ENCODE measurements around the gene PDIA2.
"Not testable (repeated sequence)": the region's sequence is repeated elsewhere in the genome, so short reads cannot be mapped to it uniquely, and the experiment has no call there.

The PDIA2 gene

DNA sequence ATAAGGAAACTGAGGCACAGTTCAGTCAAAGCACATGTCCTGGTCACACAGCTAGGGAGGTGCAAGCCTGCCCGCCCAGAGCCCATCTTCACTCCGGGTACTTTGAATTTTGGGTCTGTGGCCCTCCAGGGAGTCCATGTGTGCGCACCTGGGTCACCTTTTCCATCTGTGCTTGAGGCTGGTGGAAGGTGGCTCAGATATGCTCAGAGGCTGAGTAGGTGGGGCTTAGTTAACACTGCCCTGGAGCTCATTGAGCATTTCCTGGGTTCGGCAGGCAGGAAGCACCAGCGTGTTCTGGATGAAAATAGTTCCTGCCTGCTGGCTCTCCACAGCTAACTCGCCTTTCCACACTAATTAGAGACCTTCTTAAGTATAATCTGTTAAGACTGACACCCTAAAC lies 29.1 kb upstream of the PDIA2 start:
- no peak overlapping the region for H3K27ac ChIP-seq (replicated peaks)
- TF ChIP-seq, protein P1, sequence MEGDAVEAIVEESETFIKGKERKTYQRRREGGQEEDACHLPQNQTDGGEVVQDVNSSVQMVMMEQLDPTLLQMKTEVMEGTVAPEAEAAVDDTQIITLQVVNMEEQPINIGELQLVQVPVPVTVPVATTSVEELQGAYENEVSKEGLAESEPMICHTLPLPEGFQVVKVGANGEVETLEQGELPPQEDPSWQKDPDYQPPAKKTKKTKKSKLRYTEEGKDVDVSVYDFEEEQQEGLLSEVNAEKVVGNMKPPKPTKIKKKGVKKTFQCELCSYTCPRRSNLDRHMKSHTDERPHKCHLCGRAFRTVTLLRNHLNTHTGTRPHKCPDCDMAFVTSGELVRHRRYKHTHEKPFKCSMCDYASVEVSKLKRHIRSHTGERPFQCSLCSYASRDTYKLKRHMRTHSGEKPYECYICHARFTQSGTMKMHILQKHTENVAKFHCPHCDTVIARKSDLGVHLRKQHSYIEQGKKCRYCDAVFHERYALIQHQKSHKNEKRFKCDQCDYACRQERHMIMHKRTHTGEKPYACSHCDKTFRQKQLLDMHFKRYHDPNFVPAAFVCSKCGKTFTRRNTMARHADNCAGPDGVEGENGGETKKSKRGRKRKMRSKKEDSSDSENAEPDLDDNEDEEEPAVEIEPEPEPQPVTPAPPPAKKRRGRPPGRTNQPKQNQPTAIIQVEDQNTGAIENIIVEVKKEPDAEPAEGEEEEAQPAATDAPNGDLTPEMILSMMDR (IDR thresholded peaks at IDR 0.05; ENCODE audit: insufficient read depth, low read length): no peak
- TF ChIP-seq GABPA (IDR thresholded peaks at IDR 0.05; ENCODE audit: low read depth) (no peak), POLR2AphosphoS5 (IDR thresholded peaks at IDR 0.05; ENCODE audit: low read depth) (no peak), SPI1 (IDR thresholded peaks at IDR 0.05; ENCODE audit: borderline replicate concordance, low read depth) (no peak)
- TF ChIP-seq, protein P2, sequence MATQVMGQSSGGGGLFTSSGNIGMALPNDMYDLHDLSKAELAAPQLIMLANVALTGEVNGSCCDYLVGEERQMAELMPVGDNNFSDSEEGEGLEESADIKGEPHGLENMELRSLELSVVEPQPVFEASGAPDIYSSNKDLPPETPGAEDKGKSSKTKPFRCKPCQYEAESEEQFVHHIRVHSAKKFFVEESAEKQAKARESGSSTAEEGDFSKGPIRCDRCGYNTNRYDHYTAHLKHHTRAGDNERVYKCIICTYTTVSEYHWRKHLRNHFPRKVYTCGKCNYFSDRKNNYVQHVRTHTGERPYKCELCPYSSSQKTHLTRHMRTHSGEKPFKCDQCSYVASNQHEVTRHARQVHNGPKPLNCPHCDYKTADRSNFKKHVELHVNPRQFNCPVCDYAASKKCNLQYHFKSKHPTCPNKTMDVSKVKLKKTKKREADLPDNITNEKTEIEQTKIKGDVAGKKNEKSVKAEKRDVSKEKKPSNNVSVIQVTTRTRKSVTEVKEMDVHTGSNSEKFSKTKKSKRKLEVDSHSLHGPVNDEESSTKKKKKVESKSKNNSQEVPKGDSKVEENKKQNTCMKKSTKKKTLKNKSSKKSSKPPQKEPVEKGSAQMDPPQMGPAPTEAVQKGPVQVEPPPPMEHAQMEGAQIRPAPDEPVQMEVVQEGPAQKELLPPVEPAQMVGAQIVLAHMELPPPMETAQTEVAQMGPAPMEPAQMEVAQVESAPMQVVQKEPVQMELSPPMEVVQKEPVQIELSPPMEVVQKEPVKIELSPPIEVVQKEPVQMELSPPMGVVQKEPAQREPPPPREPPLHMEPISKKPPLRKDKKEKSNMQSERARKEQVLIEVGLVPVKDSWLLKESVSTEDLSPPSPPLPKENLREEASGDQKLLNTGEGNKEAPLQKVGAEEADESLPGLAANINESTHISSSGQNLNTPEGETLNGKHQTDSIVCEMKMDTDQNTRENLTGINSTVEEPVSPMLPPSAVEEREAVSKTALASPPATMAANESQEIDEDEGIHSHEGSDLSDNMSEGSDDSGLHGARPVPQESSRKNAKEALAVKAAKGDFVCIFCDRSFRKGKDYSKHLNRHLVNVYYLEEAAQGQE (IDR thresholded peaks at IDR 0.05; ENCODE audit: insufficient replicate concordance, low read depth): no peak
- no peaks in the 10 kb centered on the region for H3K27me3 ChIP-seq (ENCODE audit: insufficient read depth, poor library complexity, severe bottlenecking)
- DNase-seq (ENCODE audit: low read depth in 1 of 2, low spot score in 1 of 2): no peak
- no peak overlapping the region for H3K4me3 ChIP-seq (replicated peaks; ENCODE audit: insufficient read depth, low read length)

DNA sequence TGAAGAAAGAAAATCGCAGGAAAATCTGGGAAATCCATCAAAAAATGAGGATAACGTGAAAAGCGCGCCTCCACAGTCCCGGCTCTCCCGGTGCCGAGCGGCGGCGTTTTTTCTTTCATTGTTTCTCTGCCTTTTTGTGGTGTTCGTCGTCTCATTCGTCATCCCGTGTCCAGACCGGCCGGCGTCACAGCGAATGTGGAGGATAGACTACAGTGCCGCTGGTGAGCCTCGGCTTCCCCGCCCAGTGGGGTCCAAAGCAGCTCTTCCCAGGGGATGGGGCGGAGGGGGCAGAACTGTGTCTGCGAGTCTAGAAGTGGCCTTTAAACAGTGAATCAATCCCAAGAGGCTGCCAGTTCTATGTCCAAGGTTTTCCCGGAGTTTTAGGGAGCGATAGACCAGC lies 28.5 kb upstream of the PDIA2 start:
- no peak overlapping the region for H3K27ac ChIP-seq (replicated peaks)
- TF ChIP-seq, protein P1 (IDR thresholded peaks at IDR 0.05; ENCODE audit: insufficient read depth, low read length): no peak
- TF ChIP-seq, protein P2 (IDR thresholded peaks at IDR 0.05; ENCODE audit: insufficient replicate concordance, low read depth): no peak
- TF ChIP-seq SPI1 (IDR thresholded peaks at IDR 0.05; ENCODE audit: borderline replicate concordance, low read depth) (no peak), GABPA (IDR thresholded peaks at IDR 0.05; ENCODE audit: low read depth) (no peak), POLR2AphosphoS5 (IDR thresholded peaks at IDR 0.05; ENCODE audit: low read depth) (no peak)
- no peaks in the 10 kb centered on the region for H3K27me3 ChIP-seq (ENCODE audit: insufficient read depth, poor library complexity, severe bottlenecking)
- no peak for DNase-seq (ENCODE audit: low read depth in 1 of 2, low spot score in 1 of 2)
- no peak overlapping the region for H3K4me3 ChIP-seq (replicated peaks; ENCODE audit: insufficient read depth, low read length)

DNA sequence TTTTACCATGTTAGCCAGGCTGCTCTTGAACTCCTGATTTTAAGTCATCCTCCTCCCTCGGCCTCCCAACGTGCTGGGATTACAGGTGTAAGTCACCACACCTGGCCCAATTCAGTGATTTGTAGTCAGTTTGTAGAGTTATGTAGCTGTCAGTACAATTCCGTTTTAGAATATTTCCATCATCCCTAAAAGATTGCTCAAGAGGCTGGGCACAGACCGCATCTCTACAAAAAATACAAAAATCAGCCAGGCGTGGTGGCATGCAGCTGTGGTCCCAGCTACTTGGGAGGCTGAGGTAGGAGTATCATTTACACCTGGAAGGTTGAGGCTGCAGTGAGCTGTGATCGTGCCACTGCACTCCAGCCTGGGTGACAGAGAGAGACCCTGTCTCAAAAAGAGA lies 27.8 kb upstream of the PDIA2 start:
- no peak overlapping the region for H3K27ac ChIP-seq (replicated peaks)
- TF ChIP-seq, protein P2 (IDR thresholded peaks at IDR 0.05; ENCODE audit: insufficient replicate concordance, low read depth): no peak
- TF ChIP-seq, protein P1 (IDR thresholded peaks at IDR 0.05; ENCODE audit: insufficient read depth, low read length): no peak
- no peak for TF ChIP-seq GABPA (IDR thresholded peaks at IDR 0.05; ENCODE audit: low read depth)
- no peak for TF ChIP-seq SPI1 (IDR thresholded peaks at IDR 0.05; ENCODE audit: borderline replicate concordance, low read depth)
- TF ChIP-seq POLR2AphosphoS5 (IDR thresholded peaks at IDR 0.05; ENCODE audit: low read depth): no peak
- no peak overlapping the region for H3K4me3 ChIP-seq (replicated peaks; ENCODE audit: insufficient read depth, low read length)
- H3K27me3 ChIP-seq (ENCODE audit: insufficient read depth, poor library complexity, severe bottlenecking): no peaks in the 10 kb centered on the region
- no peak for DNase-seq (ENCODE audit: low read depth in 1 of 2, low spot score in 1 of 2)

DNA sequence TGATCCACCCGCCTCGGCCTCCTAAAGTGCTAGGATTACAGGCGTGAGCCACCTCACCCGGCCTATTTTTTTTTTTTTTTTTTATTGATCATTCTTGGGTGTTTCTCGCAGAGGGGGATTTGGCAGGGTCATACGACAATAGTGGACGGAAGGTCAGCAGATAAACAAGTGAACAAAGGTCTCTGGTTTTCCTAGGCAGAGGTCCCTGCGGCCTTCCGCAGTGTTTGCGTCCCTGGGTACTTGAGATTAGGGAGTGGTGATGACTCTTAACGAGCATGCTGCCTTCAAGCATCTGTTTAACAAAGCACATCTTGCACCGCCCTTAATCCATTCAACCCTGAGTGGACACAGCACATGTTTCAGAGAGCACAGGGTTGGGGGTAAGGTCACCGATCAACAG lies 24.9 kb upstream of the PDIA2 start:
- not testable (repeated sequence) for DNase-seq (ENCODE audit: low read depth in 1 of 2, low spot score in 1 of 2)

More for the DNA sequence above, 24.9 kb upstream of the PDIA2 start:
- not testable (repeated sequence) for H3K27ac ChIP-seq (replicated peaks); H3K27me3 ChIP-seq (ENCODE audit: insufficient read depth, poor library complexity, severe bottlenecking); H3K4me3 ChIP-seq (replicated peaks; ENCODE audit: insufficient read depth, low read length)

Data from HL-60 (cell line).